ENCODE data around the gene SLIT3.

The SLIT3 gene

GRCh38 chr5:169098331-169099121 lies 202.4 kb downstream of the SLIT3 start:
- no peak for ATAC-seq
- TF ChIP-seq RARB (CRISPR knock-in tag; IDR thresholded peaks at IDR 0.05) (no peak), ARNTL (CRISPR knock-in tag; IDR thresholded peaks at IDR 0.05; ENCODE audit: borderline replicate concordance, low read depth) (no peak), ZNF565 (CRISPR knock-in tag; conservative IDR thresholded peaks at IDR 0.05; ENCODE audit: low read depth) (no peak), ZFP3 (CRISPR knock-in tag; IDR thresholded peaks at IDR 0.05) (no peak), ZNF70 (CRISPR knock-in tag; IDR thresholded peaks at IDR 0.05) (no peak), TOX (CRISPR knock-in tag; IDR thresholded peaks at IDR 0.05; ENCODE audit: borderline replicate concordance) (no peak), CSDC2 (CRISPR knock-in tag; IDR thresholded peaks at IDR 0.05) (no peak), ESRRG (CRISPR knock-in tag; IDR thresholded peaks at IDR 0.05) (no peak)

GRCh38 chr5:169097374-169098326 lies 203.3 kb downstream of the SLIT3 start:
- TF ChIP-seq TCF4 (CRISPR knock-in tag; IDR thresholded peaks at IDR 0.05; ENCODE audit: borderline replicate concordance) (no peak), ESRRG (CRISPR knock-in tag; IDR thresholded peaks at IDR 0.05) (no peak), ZNF8 (CRISPR knock-in tag; IDR thresholded peaks at IDR 0.05) (no peak), TOX (CRISPR knock-in tag; IDR thresholded peaks at IDR 0.05; ENCODE audit: borderline replicate concordance) (no peak), PPARA (CRISPR knock-in tag; IDR thresholded peaks at IDR 0.05; ENCODE audit: borderline replicate concordance) (no peak), ZFP30 (CRISPR knock-in tag; IDR thresholded peaks at IDR 0.05) (no peak), RARB (CRISPR knock-in tag; IDR thresholded peaks at IDR 0.05) (no peak), BACH2 (CRISPR knock-in tag; IDR thresholded peaks at IDR 0.05; ENCODE audit: borderline replicate concordance) (no peak), CREB5 (CRISPR knock-in tag; IDR thresholded peaks at IDR 0.05; ENCODE audit: low read depth) (no peak), GLIS3 (CRISPR knock-in tag; IDR thresholded peaks at IDR 0.05) (no peak), SNAI2 (CRISPR knock-in tag; IDR thresholded peaks at IDR 0.05) (no peak), CSDC2 (CRISPR knock-in tag; IDR thresholded peaks at IDR 0.05) (no peak), ISL1 (CRISPR knock-in tag; IDR thresholded peaks at IDR 0.05) (no peak)
- TF ChIP-seq, protein P1, sequence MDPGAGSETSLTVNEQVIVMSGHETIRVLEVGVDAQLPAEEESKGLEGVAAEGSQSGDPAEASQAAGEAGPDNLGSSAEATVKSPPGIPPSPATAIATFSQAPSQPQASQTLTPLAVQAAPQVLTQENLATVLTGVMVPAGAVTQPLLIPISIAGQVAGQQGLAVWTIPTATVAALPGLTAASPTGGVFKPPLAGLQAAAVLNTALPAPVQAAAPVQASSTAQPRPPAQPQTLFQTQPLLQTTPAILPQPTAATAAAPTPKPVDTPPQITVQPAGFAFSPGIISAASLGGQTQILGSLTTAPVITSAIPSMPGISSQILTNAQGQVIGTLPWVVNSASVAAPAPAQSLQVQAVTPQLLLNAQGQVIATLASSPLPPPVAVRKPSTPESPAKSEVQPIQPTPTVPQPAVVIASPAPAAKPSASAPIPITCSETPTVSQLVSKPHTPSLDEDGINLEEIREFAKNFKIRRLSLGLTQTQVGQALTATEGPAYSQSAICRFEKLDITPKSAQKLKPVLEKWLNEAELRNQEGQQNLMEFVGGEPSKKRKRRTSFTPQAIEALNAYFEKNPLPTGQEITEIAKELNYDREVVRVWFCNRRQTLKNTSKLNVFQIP (CRISPR knock-in tag; IDR thresholded peaks at IDR 0.05; ENCODE audit: borderline replicate concordance, low read depth) = no peak
- TF ChIP-seq, protein P2, sequence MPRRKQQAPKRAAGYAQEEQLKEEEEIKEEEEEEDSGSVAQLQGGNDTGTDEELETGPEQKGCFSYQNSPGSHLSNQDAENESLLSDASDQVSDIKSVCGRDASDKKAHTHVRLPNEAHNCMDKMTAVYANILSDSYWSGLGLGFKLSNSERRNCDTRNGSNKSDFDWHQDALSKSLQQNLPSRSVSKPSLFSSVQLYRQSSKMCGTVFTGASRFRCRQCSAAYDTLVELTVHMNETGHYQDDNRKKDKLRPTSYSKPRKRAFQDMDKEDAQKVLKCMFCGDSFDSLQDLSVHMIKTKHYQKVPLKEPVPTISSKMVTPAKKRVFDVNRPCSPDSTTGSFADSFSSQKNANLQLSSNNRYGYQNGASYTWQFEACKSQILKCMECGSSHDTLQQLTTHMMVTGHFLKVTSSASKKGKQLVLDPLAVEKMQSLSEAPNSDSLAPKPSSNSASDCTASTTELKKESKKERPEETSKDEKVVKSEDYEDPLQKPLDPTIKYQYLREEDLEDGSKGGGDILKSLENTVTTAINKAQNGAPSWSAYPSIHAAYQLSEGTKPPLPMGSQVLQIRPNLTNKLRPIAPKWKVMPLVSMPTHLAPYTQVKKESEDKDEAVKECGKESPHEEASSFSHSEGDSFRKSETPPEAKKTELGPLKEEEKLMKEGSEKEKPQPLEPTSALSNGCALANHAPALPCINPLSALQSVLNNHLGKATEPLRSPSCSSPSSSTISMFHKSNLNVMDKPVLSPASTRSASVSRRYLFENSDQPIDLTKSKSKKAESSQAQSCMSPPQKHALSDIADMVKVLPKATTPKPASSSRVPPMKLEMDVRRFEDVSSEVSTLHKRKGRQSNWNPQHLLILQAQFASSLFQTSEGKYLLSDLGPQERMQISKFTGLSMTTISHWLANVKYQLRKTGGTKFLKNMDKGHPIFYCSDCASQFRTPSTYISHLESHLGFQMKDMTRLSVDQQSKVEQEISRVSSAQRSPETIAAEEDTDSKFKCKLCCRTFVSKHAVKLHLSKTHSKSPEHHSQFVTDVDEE (CRISPR knock-in tag; IDR thresholded peaks at IDR 0.05) = no peak
- no peak for ATAC-seq

DNA sequence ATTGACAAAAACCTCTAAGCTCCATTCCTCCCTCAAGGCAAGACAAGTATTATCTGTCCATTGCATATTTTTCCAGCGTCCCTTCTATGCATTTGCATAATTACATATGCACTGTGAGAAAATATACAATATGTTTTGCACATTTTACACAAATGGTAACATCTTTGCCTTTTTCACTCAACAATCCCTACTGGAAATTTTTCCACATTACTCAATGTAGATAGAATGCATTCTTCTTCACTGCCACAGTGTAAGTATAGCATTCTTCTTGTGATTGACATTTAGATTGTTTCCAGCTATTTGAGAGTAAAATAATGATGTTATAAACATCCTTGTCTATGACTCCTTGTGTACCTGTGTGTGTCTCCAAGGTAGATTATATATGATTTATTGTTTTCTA lies 205.0 kb downstream of the SLIT3 start:
- 0 out of 3 replicates have a peak, but pooled peaks have one; percentile 19 for ATAC-seq
- TF ChIP-seq ZNF70 (CRISPR knock-in tag; IDR thresholded peaks at IDR 0.05) (no peak), TCF4 (CRISPR knock-in tag; IDR thresholded peaks at IDR 0.05; ENCODE audit: borderline replicate concordance) (no peak), ESRRG (CRISPR knock-in tag; IDR thresholded peaks at IDR 0.05) (no peak), ZNF8 (CRISPR knock-in tag; IDR thresholded peaks at IDR 0.05) (no peak), ZFP30 (CRISPR knock-in tag; IDR thresholded peaks at IDR 0.05) (no peak), GLIS3 (CRISPR knock-in tag; IDR thresholded peaks at IDR 0.05) (no peak), SNAI2 (CRISPR knock-in tag; IDR thresholded peaks at IDR 0.05) (no peak), BACH2 (CRISPR knock-in tag; IDR thresholded peaks at IDR 0.05; ENCODE audit: borderline replicate concordance) (no peak)
- TF ChIP-seq, protein P1 (CRISPR knock-in tag; IDR thresholded peaks at IDR 0.05; ENCODE audit: borderline replicate concordance, low read depth) = no peak

Measured in SK-N-SH treated with all-trans-retinoic acid at 6 μM for 48 hours (cell line).